ENCODE measurements around the gene RFC3. TPM values are rescaled to one million over a fixed set of nuclear protein-coding genes. Genes with fewer than 3 reads are reported as not detected.

The RFC3 gene
- polyA plus RNA-seq, 1 of the 3 experiments (the other 2 are of a cell fraction): 15.8 TPM

- Histone ChIP-seq H4K20me1 (ENCODE audit: insufficient read depth) (no peaks in the 10 kb centered on the region), H3K4me3 (ENCODE audit: low read depth in 2 of 2, low read length in 1 of 2) (no peak overlapping the region), H3K36me3 (replicated peaks in 1 of 2; ENCODE audit: control insufficient read depth in 1 of 2, insufficient read depth in 2 of 2, low read length in 1 of 2) (no peaks in the 10 kb centered on the region), H3K79me2 (ENCODE audit: insufficient read depth) (no peaks in the 10 kb centered on the region), H3K4me1 (ENCODE audit: control insufficient read depth in 1 of 2, insufficient read depth in 2 of 2, low read depth in 1 of 2, low read length in 1 of 2) (no peaks in the 10 kb centered on the region), H3K9me2 (no peaks in the 10 kb centered on the region), H3F3A (replicated peaks; ENCODE audit: insufficient read depth) (no peaks in the 10 kb centered on the region), H3K27ac (ENCODE audit: low read depth in 2 of 2, low read length in 1 of 2) (no peak overlapping the region), H3K9me3 (no peaks in the 10 kb centered on the region), H3K9ac (no peak overlapping the region), H2AFZ (ENCODE audit: low read depth) (no peak overlapping the region), H3K27me3 (ENCODE audit: insufficient read depth) (no peaks in the 10 kb centered on the region), H3K4me2 (no peak overlapping the region)
- ChIA-PET CTCF (no interaction called here), POLR2A (no interaction called here)
- TF ChIP-seq EP300 (IDR thresholded peaks at IDR 0.05; ENCODE audit: borderline replicate concordance in 1 of 2, low read depth in 1 of 2, low read length in 1 of 2): no peak
- TF ChIP-seq MEF2A (IDR thresholded peaks at IDR 0.05; ENCODE audit: borderline replicate concordance, low read depth): no peak
- TF ChIP-seq EZH2phosphoT487 (IDR thresholded peaks at IDR 0.05; ENCODE audit: borderline replicate concordance, low read depth): no peak
- TF ChIP-seq FOXJ3 (CRISPR knock-in tag; IDR thresholded peaks at IDR 0.05): no peak
- TF ChIP-seq NRF1 (IDR thresholded peaks at IDR 0.05; ENCODE audit: low read depth, low read length): no peak
- no peak for TF ChIP-seq PBX3 (IDR thresholded peaks at IDR 0.05)
- TF ChIP-seq SMC3 (IDR thresholded peaks at IDR 0.05; ENCODE audit: low read depth, low read length): no peak
- no peak for DNase-seq
Measured at GRCh38 chr13:33869005-33869404, 51.1 kb downstream of the RFC3 start.

DNA sequence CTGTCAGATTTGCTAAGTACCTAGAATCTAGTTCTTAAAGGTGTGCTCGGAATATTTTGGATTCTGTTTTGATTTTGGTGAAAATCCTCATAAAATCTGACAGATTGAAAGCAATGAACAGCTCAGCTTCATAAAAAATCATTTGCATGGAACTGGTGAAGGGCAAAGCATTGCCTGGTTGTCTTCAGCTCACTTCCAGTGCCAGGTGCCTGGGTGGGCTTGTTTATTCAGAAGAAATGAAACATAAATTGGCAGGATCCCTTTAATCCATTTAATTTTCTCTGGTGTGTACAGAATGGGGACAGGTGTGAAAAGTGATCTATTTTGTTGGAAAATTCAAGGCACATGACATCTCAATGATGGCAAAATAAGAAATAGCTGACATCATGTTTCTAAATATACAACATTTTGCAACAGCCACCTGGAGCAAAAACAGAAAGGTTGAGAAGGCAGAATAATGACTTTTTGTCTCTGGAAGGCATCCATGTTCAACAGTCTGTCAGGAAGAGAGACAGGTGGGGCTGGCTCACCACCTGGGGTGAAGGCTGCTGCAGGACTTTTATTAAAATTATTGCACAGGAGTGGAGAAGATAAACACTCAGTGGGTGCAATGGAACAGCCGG is 52.2 kb downstream of the RFC3 start:
- no peaks in the 10 kb centered on the region for H3K79me2 ChIP-seq (ENCODE audit: insufficient read depth)
- H3K4me3 ChIP-seq (ENCODE audit: low read depth in 2 of 2, low read length in 1 of 2): no peak overlapping the region
- H3K9me2 ChIP-seq: no peaks in the 10 kb centered on the region
- ChIA-PET CTCF (no interaction called here), POLR2A (no interaction called here)
- no peaks in the 10 kb centered on the region for H3K36me3 ChIP-seq (replicated peaks in 1 of 2; ENCODE audit: control insufficient read depth in 1 of 2, insufficient read depth in 2 of 2, low read length in 1 of 2)
- H3K27me3 ChIP-seq (ENCODE audit: insufficient read depth): no peaks in the 10 kb centered on the region
- H2AFZ ChIP-seq (ENCODE audit: low read depth): no peak overlapping the region
- H4K20me1 ChIP-seq (ENCODE audit: insufficient read depth): no peaks in the 10 kb centered on the region
- H3K9me3 ChIP-seq: no peaks in the 10 kb centered on the region
- no peak overlapping the region for H3K4me2 ChIP-seq
- no peak for DNase-seq
- H3F3A ChIP-seq (replicated peaks; ENCODE audit: insufficient read depth): no peaks in the 10 kb centered on the region
- H3K4me1 ChIP-seq (ENCODE audit: control insufficient read depth in 1 of 2, insufficient read depth in 2 of 2, low read depth in 1 of 2, low read length in 1 of 2): no peaks in the 10 kb centered on the region
- no peak overlapping the region for H3K27ac ChIP-seq (ENCODE audit: low read depth in 2 of 2, low read length in 1 of 2)
- 87% methylated on average over 2 of the region's 2 CpGs for WGBS (ENCODE audit: low lambda C conversion rate)
- H3K9ac ChIP-seq: no peak overlapping the region
- TF ChIP-seq, protein P1, sequence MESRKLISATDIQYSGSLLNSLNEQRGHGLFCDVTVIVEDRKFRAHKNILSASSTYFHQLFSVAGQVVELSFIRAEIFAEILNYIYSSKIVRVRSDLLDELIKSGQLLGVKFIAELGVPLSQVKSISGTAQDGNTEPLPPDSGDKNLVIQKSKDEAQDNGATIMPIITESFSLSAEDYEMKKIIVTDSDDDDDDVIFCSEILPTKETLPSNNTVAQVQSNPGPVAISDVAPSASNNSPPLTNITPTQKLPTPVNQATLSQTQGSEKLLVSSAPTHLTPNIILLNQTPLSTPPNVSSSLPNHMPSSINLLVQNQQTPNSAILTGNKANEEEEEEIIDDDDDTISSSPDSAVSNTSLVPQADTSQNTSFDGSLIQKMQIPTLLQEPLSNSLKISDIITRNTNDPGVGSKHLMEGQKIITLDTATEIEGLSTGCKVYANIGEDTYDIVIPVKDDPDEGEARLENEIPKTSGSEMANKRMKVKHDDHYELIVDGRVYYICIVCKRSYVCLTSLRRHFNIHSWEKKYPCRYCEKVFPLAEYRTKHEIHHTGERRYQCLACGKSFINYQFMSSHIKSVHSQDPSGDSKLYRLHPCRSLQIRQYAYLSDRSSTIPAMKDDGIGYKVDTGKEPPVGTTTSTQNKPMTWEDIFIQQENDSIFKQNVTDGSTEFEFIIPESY (IDR thresholded peaks at IDR 0.05; ENCODE audit: borderline replicate concordance, low read depth): no peak
- TF ChIP-seq MAX (IDR thresholded peaks at IDR 0.05; ENCODE audit: low read depth): no peak
- no peak for TF ChIP-seq RFX5 (IDR thresholded peaks at IDR 0.05; ENCODE audit: low read length)
- no peak for TF ChIP-seq RCOR1 (IDR thresholded peaks at IDR 0.05; ENCODE audit: low read length)
- no peak for TF ChIP-seq FOSL2 (IDR thresholded peaks at IDR 0.05; ENCODE audit: borderline replicate concordance, low read depth)
- TF ChIP-seq, protein P2, sequence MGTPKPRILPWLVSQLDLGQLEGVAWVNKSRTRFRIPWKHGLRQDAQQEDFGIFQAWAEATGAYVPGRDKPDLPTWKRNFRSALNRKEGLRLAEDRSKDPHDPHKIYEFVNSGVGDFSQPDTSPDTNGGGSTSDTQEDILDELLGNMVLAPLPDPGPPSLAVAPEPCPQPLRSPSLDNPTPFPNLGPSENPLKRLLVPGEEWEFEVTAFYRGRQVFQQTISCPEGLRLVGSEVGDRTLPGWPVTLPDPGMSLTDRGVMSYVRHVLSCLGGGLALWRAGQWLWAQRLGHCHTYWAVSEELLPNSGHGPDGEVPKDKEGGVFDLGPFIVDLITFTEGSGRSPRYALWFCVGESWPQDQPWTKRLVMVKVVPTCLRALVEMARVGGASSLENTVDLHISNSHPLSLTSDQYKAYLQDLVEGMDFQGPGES (IDR thresholded peaks at IDR 0.05; ENCODE audit: low read depth, low read length): no peak
- TF ChIP-seq YY1 (IDR thresholded peaks at IDR 0.05; ENCODE audit: low read depth): no peak
- no peak for TF ChIP-seq CHD2 (IDR thresholded peaks at IDR 0.05; ENCODE audit: low read length, partially characterized antibody)
- no peak for TF ChIP-seq TEAD4 (IDR thresholded peaks at IDR 0.05; ENCODE audit: borderline replicate concordance, insufficient read depth)
- no peak for TF ChIP-seq RAD21 (IDR thresholded peaks at IDR 0.05; ENCODE audit: low read length)
- TF ChIP-seq, protein P3, sequence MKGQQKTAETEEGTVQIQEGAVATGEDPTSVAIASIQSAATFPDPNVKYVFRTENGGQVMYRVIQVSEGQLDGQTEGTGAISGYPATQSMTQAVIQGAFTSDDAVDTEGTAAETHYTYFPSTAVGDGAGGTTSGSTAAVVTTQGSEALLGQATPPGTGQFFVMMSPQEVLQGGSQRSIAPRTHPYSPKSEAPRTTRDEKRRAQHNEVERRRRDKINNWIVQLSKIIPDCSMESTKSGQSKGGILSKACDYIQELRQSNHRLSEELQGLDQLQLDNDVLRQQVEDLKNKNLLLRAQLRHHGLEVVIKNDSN (IDR thresholded peaks at IDR 0.05; ENCODE audit: borderline replicate concordance, low read depth): no peak
- no peak for TF ChIP-seq NFIC (IDR thresholded peaks at IDR 0.05; ENCODE audit: borderline replicate concordance)
- TF ChIP-seq EP300 (IDR thresholded peaks at IDR 0.05; ENCODE audit: borderline replicate concordance in 1 of 2, low read depth in 1 of 2, low read length in 1 of 2): no peak
- no peak for TF ChIP-seq POLR2AphosphoS5 (IDR thresholded peaks at IDR 0.05; ENCODE audit: low read depth, low read length)

Measured in SK-N-SH (cell line).